Measurements from ENCODE around the gene GLDN. TPM values are rescaled to one million over a fixed set of nuclear protein-coding genes. Genes with fewer than 3 reads are reported as not detected.
A peak's percentile ranks its signal among the peaks of the same experiment; 100 is the strongest.

The GLDN gene
- total RNA-seq, 1 experiment from 2014 or later = 0.77 TPM

GRCh38 chr15:51388726-51389125, 47.3 kb downstream of the GLDN start:
- Mint-ChIP-seq H3K9me3 (peaks cover 11% of the 10 kb centered on the region), H3K4me1 (peaks cover 26% of the 10 kb centered on the region), H3K27me3 (ENCODE audit: low read depth) (peaks cover 2% of the 10 kb centered on the region; the same call in 1 of the 2 replicates), H3K4me3 (no peak overlapping the region), H3K36me3 (peaks cover 11% of the 10 kb centered on the region), H3K27ac (no peak overlapping the region)
- ATAC-seq (no peak), DNase-seq (ENCODE audit: low spot score) (no peak)
- TF ChIP-seq E2F5 (CRISPR knock-in tag; IDR thresholded peaks at IDR 0.05) (no peak), CBFB (CRISPR knock-in tag; IDR thresholded peaks at IDR 0.05; ENCODE audit: low read depth) (no peak), ZNF263 (CRISPR knock-in tag; IDR thresholded peaks at IDR 0.05; ENCODE audit: low read depth) (no peak), TCF7 (CRISPR knock-in tag; IDR thresholded peaks at IDR 0.05; ENCODE audit: low read depth) (no peak), FOXP1 (CRISPR knock-in tag; IDR thresholded peaks at IDR 0.05; ENCODE audit: borderline replicate concordance) (no peak), ZNF121 (CRISPR knock-in tag; IDR thresholded peaks at IDR 0.05) (no peak), ZNF138 (CRISPR knock-in tag; conservative IDR thresholded peaks at IDR 0.05) (no peak), PREB (CRISPR knock-in tag; IDR thresholded peaks at IDR 0.05; ENCODE audit: borderline replicate concordance) (no peak), ZNF512 (CRISPR knock-in tag; IDR thresholded peaks at IDR 0.05; ENCODE audit: borderline replicate concordance) (no peak), SMAD4 (CRISPR knock-in tag; IDR thresholded peaks at IDR 0.05) (no peak), ZNF416 (CRISPR knock-in tag; IDR thresholded peaks at IDR 0.05) (no peak), FOXK1 (CRISPR knock-in tag; IDR thresholded peaks at IDR 0.05) (no peak), ZSCAN18 (CRISPR knock-in tag; IDR thresholded peaks at IDR 0.05) (no peak), ZNF317 (CRISPR knock-in tag; IDR thresholded peaks at IDR 0.05; ENCODE audit: borderline replicate concordance, low read depth) (no peak), NR2C2 (CRISPR knock-in tag; IDR thresholded peaks at IDR 0.05) (no peak)
- POLR2A ChIA-PET = interaction anchor here (0.6 kb wide), 1 partner anchor 18 kb away, joined by 3 read pairs; no protein-coding TSS in a partner anchor
- CTCF ChIA-PET = interaction anchor here (0.9 to 5.8 kb wide), 4 partner anchors 14 to 226 kb away, joined by 3 to 40 read pairs (median 5); no protein-coding TSS in a partner anchor

- ATAC-seq (no peak; the same call in 1 of the 2 replicates), DNase-seq (ENCODE audit: low spot score) (no peak)
- ChIA-PET CTCF (interaction anchor here (1.3 to 5.8 kb wide), 3 partner anchors 12 to 109 kb away, joined by 3 to 40 read pairs (median 10); no protein-coding TSS in a partner anchor), POLR2A (no interaction called here)
- H3K27ac Mint-ChIP-seq = peak overlapping the region; percentile 43; the same call in 1 of the 2 replicates
- H3K27me3 Mint-ChIP-seq (ENCODE audit: low read depth) = peaks cover 2% of the 10 kb centered on the region; the same call in 1 of the 2 replicates
- H3K36me3 Mint-ChIP-seq = peaks cover 11% of the 10 kb centered on the region
- peaks cover 31% of the 10 kb centered on the region for H3K4me1 Mint-ChIP-seq
- H3K9me3 Mint-ChIP-seq = peaks cover 11% of the 10 kb centered on the region
- no peak overlapping the region for H3K4me3 Mint-ChIP-seq
- TF ChIP-seq IRF1 (CRISPR knock-in tag; IDR thresholded peaks at IDR 0.05) (no peak), TP53 (CRISPR knock-in tag; IDR thresholded peaks at IDR 0.05) (no peak), MAX (CRISPR knock-in tag; IDR thresholded peaks at IDR 0.05) (no peak), CBFB (CRISPR knock-in tag; IDR thresholded peaks at IDR 0.05; ENCODE audit: low read depth) (no peak), ZNF425 (CRISPR knock-in tag; conservative IDR thresholded peaks at IDR 0.05) (no peak), FOXJ3 (CRISPR knock-in tag; IDR thresholded peaks at IDR 0.05; ENCODE audit: borderline replicate concordance) (no peak), ESRRA (CRISPR knock-in tag; IDR thresholded peaks at IDR 0.05; ENCODE audit: borderline replicate concordance) (no peak), OVOL2 (CRISPR knock-in tag; IDR thresholded peaks at IDR 0.05; ENCODE audit: borderline replicate concordance) (no peak), ATF2 (CRISPR knock-in tag; IDR thresholded peaks at IDR 0.05; ENCODE audit: borderline replicate concordance, low read depth) (no peak), ZNF219 (CRISPR knock-in tag; IDR thresholded peaks at IDR 0.05; ENCODE audit: borderline replicate concordance) (no peak)
Measured at GRCh38 chr15:51390241-51390965, 48.9 kb downstream of the GLDN start.

Data from WTC11 (cell line).